ENCODE results near the gene NCAM1.

NCAM1 gene

DNA sequence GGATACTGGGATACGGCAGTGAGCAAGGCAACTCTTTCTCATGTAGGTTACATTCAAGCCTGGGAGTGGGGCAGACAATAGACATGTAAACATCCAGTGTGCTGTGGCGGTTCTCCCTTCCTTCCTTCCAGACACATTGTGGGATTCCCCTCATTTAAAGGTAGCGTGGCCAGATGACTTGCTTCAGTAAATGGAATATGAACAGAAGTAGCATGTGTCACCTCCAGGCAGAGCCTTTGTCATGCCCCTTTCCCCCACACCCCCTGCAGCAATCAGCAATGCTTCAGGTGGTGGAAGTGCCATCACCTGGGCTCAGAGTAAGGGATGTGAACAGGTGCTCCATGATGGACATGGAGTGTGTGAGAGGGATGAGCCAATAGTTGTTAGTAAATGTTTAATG, 318.4 kb downstream of the NCAM1 start:
- H3K9me3 ChIP-seq (ENCODE audit: control insufficient read depth, low read length), result no peaks in the 10 kb centered on the region
- no peak overlapping the region for H3K27ac ChIP-seq
- no peaks in the 10 kb centered on the region for H3K79me2 ChIP-seq
- H3K27me3 ChIP-seq (ENCODE audit: control insufficient read depth, insufficient read depth, low read length), result no peaks in the 10 kb centered on the region
- no peak overlapping the region for H3K9ac ChIP-seq
- TF ChIP-seq, protein P1, sequence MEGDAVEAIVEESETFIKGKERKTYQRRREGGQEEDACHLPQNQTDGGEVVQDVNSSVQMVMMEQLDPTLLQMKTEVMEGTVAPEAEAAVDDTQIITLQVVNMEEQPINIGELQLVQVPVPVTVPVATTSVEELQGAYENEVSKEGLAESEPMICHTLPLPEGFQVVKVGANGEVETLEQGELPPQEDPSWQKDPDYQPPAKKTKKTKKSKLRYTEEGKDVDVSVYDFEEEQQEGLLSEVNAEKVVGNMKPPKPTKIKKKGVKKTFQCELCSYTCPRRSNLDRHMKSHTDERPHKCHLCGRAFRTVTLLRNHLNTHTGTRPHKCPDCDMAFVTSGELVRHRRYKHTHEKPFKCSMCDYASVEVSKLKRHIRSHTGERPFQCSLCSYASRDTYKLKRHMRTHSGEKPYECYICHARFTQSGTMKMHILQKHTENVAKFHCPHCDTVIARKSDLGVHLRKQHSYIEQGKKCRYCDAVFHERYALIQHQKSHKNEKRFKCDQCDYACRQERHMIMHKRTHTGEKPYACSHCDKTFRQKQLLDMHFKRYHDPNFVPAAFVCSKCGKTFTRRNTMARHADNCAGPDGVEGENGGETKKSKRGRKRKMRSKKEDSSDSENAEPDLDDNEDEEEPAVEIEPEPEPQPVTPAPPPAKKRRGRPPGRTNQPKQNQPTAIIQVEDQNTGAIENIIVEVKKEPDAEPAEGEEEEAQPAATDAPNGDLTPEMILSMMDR (IDR thresholded peaks at IDR 0.05), result no peak
- no peaks in the 10 kb centered on the region for H3K36me3 ChIP-seq (ENCODE audit: control insufficient read depth, insufficient read depth, low read length)
- H3K4me1 ChIP-seq, result no peaks in the 10 kb centered on the region
- no peak overlapping the region for H2AFZ ChIP-seq
- H3K4me2 ChIP-seq (ENCODE audit: low read length), result no peak overlapping the region
- no peak overlapping the region for H3K4me3 ChIP-seq (ENCODE audit: low read depth, low read length)

DNA sequence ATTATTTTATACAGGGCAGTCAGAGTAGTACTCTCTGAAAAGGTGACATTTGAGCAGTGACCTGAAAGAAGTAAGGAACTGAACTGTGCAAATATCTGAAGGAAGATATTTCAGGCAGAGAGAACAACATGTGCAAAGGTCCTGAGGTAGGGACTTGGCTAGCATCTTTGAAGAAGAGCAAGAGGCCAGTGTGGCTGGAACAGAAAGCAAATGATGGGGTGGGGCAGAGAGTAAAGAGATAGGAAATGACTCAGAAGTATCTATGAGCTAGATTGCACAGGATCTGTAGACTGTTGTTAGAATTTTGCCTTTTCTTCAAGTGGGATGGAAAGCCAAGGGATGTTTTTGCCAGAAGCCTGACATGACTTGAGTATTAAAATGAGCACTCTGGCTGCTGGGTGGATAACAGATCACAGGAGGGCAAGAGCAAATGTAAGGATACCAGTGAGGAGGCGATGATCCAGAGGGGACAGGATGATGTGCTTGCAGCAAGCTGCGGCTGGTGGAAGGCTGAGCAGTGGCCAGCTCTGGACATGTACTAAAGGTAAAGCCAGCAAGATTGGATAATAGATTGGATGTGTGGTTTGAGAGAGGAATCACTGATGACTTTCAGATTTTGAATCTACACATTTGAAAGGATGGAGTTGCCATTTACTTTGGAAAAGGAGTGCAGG, 320.0 kb downstream of the NCAM1 start:
- TF ChIP-seq, protein P1 (IDR thresholded peaks at IDR 0.05), result no peak
- Histone ChIP-seq H3K79me2 (no peaks in the 10 kb centered on the region), H3K4me3 (ENCODE audit: low read depth, low read length) (no peak overlapping the region), H3K9ac (no peak overlapping the region), H2AFZ (no peak overlapping the region), H3K27me3 (ENCODE audit: control insufficient read depth, insufficient read depth, low read length) (no peaks in the 10 kb centered on the region), H3K36me3 (ENCODE audit: control insufficient read depth, insufficient read depth, low read length) (no peaks in the 10 kb centered on the region), H3K4me2 (ENCODE audit: low read length) (no peak overlapping the region), H3K27ac (no peak overlapping the region), H3K4me1 (no peaks in the 10 kb centered on the region), H3K9me3 (ENCODE audit: control insufficient read depth, low read length) (no peaks in the 10 kb centered on the region)

DNA sequence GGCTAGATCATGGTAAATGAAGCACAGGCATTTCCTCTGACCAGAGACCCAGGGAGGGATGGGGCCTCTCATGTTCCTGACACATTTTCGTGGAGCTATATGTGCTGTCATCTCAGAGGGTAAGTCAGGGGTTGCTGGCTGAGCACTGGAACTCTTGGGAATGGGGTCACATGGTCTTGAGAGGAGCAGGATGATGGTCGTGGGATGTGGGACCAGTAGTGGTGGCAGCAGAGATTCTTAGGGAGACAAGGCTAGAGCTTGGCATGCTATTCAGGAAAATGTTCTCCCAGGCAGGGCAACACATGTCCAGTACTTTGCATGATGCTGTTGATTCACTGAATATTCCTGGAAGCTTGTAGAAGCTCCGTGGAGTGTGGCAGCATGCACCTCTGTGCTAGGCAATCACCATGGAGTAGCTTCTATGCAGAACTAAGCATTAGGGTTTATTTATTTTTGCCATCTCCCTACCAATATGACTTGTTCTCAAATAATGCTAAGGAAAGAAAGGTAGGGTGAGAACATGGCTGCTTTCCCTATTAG, 321.7 kb downstream of the NCAM1 start:
- Histone ChIP-seq H3K27me3 (ENCODE audit: control insufficient read depth, insufficient read depth, low read length) (no peaks in the 10 kb centered on the region), H3K27ac (no peak overlapping the region), H3K36me3 (ENCODE audit: control insufficient read depth, insufficient read depth, low read length) (no peaks in the 10 kb centered on the region), H3K4me3 (ENCODE audit: low read depth, low read length) (no peak overlapping the region), H3K4me1 (no peaks in the 10 kb centered on the region), H3K9ac (no peak overlapping the region), H3K79me2 (no peaks in the 10 kb centered on the region), H2AFZ (no peak overlapping the region), H3K4me2 (ENCODE audit: low read length) (no peak overlapping the region), H3K9me3 (ENCODE audit: control insufficient read depth, low read length) (no peaks in the 10 kb centered on the region)
- TF ChIP-seq, protein P1 (IDR thresholded peaks at IDR 0.05), result no peak

DNA sequence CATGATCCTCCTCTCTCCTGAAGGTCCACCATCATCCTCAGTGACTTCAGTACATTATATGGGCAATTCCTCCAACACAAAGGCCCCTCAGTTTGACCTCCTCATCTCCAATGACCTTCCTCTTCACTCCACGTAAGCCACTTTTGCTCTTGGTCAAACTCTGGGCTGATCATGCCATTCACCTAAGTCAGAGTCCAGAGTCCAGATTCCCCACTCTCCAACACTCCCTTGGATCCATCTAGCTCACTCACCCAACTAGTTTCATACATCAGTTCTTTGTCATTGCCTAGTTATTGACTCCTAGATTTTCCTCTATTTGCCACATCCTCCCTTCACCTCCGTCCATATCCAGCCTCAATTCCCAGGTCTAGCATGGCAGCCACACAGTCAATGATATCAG, 322.7 kb downstream of the NCAM1 start:
- Histone ChIP-seq H2AFZ (no peak overlapping the region), H3K4me1 (no peaks in the 10 kb centered on the region), H3K4me2 (ENCODE audit: low read length) (no peak overlapping the region), H3K36me3 (ENCODE audit: control insufficient read depth, insufficient read depth, low read length) (no peaks in the 10 kb centered on the region), H3K4me3 (ENCODE audit: low read depth, low read length) (no peak overlapping the region), H3K27me3 (ENCODE audit: control insufficient read depth, insufficient read depth, low read length) (no peaks in the 10 kb centered on the region), H3K79me2 (no peaks in the 10 kb centered on the region), H3K9me3 (ENCODE audit: control insufficient read depth, low read length) (no peaks in the 10 kb centered on the region), H3K9ac (no peak overlapping the region), H3K27ac (no peak overlapping the region)
- TF ChIP-seq, protein P1 (IDR thresholded peaks at IDR 0.05), result no peak

DNA sequence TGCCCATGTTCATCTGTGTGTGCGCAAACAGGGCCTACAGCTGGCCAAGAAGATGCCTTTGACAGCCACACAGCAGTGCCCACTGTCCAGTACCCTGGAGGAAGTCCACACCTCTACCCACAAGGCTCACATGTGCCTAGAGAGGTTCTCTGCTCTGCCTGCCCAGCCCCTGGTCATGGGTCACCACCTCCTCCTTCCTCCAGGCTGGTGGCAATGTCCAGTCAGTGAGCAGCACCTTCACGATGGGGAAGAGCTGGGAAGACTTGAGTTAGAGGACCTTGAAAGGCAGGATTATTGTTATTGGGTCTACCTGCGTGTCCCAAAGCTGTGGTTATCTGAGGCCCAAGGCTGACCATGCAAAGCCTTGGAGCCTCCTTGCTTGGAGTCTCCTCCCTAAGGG, 324.8 kb downstream of the NCAM1 start:
- Histone ChIP-seq H3K4me3 (ENCODE audit: low read depth, low read length) (no peak overlapping the region), H3K9me3 (ENCODE audit: control insufficient read depth, low read length) (no peaks in the 10 kb centered on the region), H3K27me3 (ENCODE audit: control insufficient read depth, insufficient read depth, low read length) (no peaks in the 10 kb centered on the region), H3K79me2 (no peaks in the 10 kb centered on the region), H3K4me2 (ENCODE audit: low read length) (no peak overlapping the region), H3K4me1 (no peaks in the 10 kb centered on the region), H2AFZ (no peak overlapping the region), H3K27ac (no peak overlapping the region), H3K36me3 (ENCODE audit: control insufficient read depth, insufficient read depth, low read length) (no peaks in the 10 kb centered on the region), H3K9ac (no peak overlapping the region)
- TF ChIP-seq, protein P1 (IDR thresholded peaks at IDR 0.05), result no peak
